RWPE2 (cell line): Measurements from ENCODE around the gene GAB2.

Experiments
- ATAC-seq: fragments of 200-7000 bp; cut with Tn5 transposase; 3 replicates; pipeline ENCODE4 v1.9.1; 2021; ENCODE audit warnings: low read depth
- DNase-seq: peaks from one replicate; pipeline ENCODE4 v3.0.0-alpha.2; 2020; ENCODE audit warnings: low spot score
- H3K27ac ChIP-seq: fragments of 450-650 bp; 2 replicates; pipeline ENCODE4 v1.5.1; 2017; ENCODE audit warnings: mild to moderate bottlenecking; ENCODE audit not compliant: poor library complexity, severe bottlenecking
- H3K27me3 ChIP-seq: fragments of 250-450 bp; sonication (Bioruptor Pico); 2 replicates; pipeline ENCODE4 v1.5.1; 2021; ENCODE audit warnings: mild to moderate bottlenecking, moderate library complexity; ENCODE audit not compliant: insufficient read depth, poor library complexity, severe bottlenecking
- H3K36me3 ChIP-seq: fragments of 250-450 bp; sonication (Bioruptor Pico); 2 replicates; pipeline ENCODE4 v1.5.1; 2020; ENCODE audit warnings: low read depth, mild to moderate bottlenecking, moderate library complexity
- H3K4me1 ChIP-seq: fragments of 250-450 bp; sonication (Bioruptor Pico); 2 replicates; pipeline ENCODE4 v1.5.1; 2021; ENCODE audit warnings: mild to moderate bottlenecking, moderate library complexity; ENCODE audit not compliant: insufficient read depth, poor library complexity, severe bottlenecking
- H3K4me3 ChIP-seq: fragments of 250-450 bp; sonication (Bioruptor Pico); 2 replicates; pipeline ENCODE4 v1.5.1; 2021; ENCODE audit warnings: mild to moderate bottlenecking, moderate library complexity; ENCODE audit not compliant: severe bottlenecking
- H3K9me3 ChIP-seq: fragments of 250-450 bp; sonication (Bioruptor Pico); 2 replicates; pipeline ENCODE4 v1.5.1; 2021; ENCODE audit warnings: mild to moderate bottlenecking, moderate library complexity; ENCODE audit not compliant: severe bottlenecking
- TF ChIP-seq, protein P1 (sequence below): fragments of 450-650 bp; IDR thresholded peaks from one replicate; pipeline ENCODE4 v1.5.1; 2017; ENCODE audit warnings: mild to moderate bottlenecking, moderate library complexity; ENCODE audit not compliant: poor library complexity, severe bottlenecking

GAB2 gene

DNA sequence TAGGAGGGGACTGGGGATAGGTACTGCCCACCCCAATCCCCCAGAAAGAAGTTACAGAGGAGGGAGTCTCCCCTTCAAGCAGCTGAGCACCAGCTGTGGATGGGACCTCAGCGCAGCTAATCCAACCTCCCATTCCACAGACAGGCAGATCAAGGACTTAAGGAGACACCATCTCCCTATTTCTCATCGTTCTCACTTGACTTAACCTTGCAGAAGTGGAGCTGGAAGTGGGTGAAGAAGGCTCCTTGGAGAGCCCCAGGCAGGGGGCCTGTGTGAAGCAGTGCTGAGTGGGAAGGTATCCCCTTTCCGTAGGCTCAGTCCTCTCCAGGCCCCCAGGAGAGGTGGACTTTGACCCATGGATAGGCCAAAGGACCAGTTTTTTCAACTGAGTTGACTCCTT lies 201.6 kb downstream of the GAB2 start:
- DNase-seq (no peak), ATAC-seq (no peak)
- TF ChIP-seq, protein P1, sequence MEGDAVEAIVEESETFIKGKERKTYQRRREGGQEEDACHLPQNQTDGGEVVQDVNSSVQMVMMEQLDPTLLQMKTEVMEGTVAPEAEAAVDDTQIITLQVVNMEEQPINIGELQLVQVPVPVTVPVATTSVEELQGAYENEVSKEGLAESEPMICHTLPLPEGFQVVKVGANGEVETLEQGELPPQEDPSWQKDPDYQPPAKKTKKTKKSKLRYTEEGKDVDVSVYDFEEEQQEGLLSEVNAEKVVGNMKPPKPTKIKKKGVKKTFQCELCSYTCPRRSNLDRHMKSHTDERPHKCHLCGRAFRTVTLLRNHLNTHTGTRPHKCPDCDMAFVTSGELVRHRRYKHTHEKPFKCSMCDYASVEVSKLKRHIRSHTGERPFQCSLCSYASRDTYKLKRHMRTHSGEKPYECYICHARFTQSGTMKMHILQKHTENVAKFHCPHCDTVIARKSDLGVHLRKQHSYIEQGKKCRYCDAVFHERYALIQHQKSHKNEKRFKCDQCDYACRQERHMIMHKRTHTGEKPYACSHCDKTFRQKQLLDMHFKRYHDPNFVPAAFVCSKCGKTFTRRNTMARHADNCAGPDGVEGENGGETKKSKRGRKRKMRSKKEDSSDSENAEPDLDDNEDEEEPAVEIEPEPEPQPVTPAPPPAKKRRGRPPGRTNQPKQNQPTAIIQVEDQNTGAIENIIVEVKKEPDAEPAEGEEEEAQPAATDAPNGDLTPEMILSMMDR, result no peak
- Histone ChIP-seq H3K9me3 (no peaks in the 10 kb centered on the region), H3K27ac (no peak overlapping the region), H3K27me3 (no peaks in the 10 kb centered on the region), H3K4me3 (no peak overlapping the region), H3K36me3 (no peaks in the 10 kb centered on the region), H3K4me1 (no peaks in the 10 kb centered on the region)

DNA sequence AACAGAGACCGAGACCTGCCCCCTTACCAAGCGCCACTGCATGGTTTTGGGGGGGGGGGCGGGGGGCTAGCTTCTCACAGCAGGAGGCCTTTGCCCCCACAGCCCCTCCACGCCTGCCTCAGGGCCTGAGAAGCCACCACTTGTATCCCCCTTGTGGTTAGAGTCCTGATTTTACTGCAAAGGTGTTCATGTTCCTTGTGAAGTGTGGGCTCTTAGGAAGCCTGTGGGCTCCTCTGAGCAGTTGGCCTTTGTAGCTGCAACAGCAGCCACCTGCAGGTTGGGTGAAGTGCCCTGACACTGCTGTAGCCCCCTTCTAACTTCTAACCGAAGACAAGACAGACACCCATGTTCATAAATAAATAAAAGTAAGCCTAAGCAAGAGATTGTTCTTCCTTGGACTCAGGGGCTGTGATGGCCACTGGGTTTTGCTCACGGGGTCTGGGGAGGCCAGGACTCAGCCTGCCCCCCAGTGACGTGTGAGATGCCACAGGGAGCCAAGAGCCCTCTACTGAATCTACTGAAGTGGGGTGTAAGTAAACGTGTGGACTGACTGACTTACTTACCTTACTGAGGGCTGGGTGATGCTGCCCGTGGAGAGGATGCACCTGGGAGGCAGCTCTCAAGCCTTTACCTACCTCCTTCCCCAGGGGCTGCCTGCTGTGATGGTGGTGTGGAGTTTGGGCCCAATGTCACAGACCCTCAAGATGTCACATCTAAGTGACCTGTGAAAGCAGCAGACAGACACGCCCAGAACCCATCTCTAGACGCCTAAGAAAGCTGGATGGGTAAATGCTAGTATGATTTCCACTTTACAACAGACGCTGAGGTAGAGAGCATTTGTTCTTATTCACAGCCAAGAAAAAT lies 203.1 kb downstream of the GAB2 start:
- Histone ChIP-seq H3K4me3 (no peak overlapping the region), H3K27ac (no peak overlapping the region), H3K27me3 (no peaks in the 10 kb centered on the region), H3K9me3 (no peaks in the 10 kb centered on the region), H3K4me1 (no peaks in the 10 kb centered on the region), H3K36me3 (no peaks in the 10 kb centered on the region)
- DNase-seq (no peak), ATAC-seq (no peak)
- TF ChIP-seq, protein P1, result no peak

DNA sequence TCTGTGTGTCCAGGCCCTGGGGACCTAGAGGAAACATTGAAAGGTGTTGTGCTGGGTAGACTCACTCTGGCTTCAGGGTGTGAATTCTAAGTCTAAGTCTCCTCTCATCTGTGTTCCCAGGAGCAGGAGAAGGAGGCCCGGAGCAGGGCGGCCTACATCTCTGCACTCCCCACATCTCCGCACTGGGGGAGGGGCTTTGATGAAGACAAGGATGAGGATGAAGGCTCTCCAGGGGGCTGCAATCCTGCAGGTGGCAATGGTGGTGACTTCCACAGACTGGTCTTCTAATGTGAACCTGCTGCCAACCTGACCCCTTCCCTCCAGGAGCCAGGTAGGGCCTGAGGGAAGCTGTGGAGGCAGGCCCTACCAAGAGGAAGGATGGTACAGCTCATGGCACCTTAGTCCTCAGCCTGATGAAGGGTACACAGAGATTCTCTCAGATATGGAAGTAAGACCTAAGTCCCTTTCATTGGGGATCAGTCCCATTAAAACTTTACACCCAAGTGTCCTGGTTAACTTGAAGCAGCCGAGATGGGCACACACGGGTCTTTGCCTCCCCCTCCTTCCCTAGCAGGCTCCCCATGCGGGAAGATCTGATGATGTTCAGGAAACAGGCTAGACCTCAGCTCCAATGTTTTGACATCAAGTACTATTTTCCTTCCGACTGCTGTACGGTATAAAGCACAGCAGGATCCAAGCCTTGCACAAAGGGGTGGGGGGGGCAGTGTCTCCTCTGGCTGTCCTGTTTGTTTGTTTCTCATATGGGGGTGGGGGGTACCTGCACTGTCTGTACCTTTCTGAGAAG lies 203.9 kb downstream of the GAB2 start:
- no peak for DNase-seq
- ATAC-seq, result no peak
- Histone ChIP-seq H3K4me3 (no peak overlapping the region), H3K4me1 (no peaks in the 10 kb centered on the region), H3K36me3 (no peaks in the 10 kb centered on the region), H3K27me3 (no peaks in the 10 kb centered on the region), H3K9me3 (no peaks in the 10 kb centered on the region), H3K27ac (no peak overlapping the region)
- TF ChIP-seq, protein P1, result no peak

DNA sequence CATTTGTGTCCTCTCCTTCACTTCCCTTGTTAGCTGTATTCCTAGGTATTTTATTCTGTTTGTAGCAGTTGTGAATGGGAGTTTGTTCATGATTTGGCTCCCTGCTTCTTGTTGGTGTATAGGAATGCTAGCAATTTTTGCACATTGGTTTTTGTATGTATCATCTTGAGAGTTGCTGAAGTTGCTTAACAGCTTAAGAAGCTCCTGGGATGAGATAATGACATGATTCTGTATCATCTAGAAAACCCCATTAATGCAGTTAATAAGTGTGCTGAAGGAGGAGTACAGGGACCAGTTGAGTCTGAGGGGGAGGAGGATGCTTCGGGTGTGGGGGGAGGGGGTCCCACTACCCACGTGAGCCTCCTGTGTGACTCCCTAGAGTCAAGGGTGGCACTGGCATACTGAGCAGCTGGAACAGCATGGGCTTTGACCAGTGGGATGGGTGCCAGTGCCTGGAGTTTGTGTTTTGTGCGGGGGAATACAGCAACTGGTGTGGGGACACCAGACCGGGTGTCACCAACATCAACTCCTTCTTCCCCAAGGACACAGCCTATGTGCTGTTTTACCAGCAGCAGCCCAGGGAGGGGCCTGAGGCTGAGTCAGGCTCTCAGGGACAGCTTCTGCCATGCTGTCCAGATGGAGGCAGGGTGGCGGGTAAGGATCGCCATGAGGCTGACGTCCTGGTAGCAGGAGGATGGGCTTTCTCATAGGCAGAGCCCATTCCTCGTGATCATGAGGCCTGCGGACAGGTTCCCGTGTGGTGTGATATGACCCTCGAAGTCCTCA lies 204.8 kb downstream of the GAB2 start:
- H3K36me3 ChIP-seq, result no peaks in the 10 kb centered on the region
- ATAC-seq (no peak), DNase-seq (no peak)
- no peaks in the 10 kb centered on the region for H3K27me3 ChIP-seq
- H3K27ac ChIP-seq, result no peak overlapping the region
- no peak overlapping the region for H3K4me3 ChIP-seq
- TF ChIP-seq, protein P1, result no peak
- no peaks in the 10 kb centered on the region for H3K4me1 ChIP-seq
- H3K9me3 ChIP-seq, result no peaks in the 10 kb centered on the region
